ELR (cell line): ENCODE results near the gene CHID1.

Experiments used
- DNase-seq: peaks from one replicate; pipeline ENCODE4 v3.0.0-alpha.2; 2015; ENCODE audit warnings: low read depth

The CHID1 gene

GRCh38 chr11:888310-889212, 22.0 kb downstream of the CHID1 start:
- DNase-seq = no peak

GRCh38 chr11:887589-887988, 23.0 kb downstream of the CHID1 start:
- no peak for DNase-seq

- DNase-seq = no peak
Observed at GRCh38 chr11:886568-886967, 24.0 kb downstream of the CHID1 start.

DNA sequence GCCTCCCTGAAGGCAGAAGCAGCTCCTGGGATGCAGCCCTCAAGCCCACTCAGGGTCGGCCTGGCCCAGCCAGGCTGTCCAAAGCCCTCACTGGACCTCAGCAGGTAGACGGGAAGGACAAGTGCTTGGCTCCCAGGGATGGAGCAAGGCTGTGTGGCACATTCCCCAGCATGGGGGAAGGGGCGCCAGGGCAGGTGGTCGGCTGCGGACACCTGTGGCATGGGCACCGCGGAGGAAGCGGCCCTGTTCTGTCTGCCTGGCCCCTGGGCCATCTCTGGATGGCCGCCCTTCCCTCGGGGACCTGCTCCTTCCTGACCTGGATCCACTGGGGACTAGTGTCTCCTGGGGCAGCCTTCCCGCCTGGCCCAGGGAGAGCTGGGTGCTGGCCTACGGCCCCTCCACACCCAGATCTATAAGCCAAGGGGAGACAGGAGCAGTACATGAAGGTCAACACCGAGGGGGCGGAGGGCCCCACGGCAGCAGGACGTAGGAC, 26.0 kb downstream of the CHID1 start:
- no peak for DNase-seq

GRCh38 chr11:883527-883926, 27.1 kb downstream of the CHID1 start:
- DNase-seq = no peak

DNA sequence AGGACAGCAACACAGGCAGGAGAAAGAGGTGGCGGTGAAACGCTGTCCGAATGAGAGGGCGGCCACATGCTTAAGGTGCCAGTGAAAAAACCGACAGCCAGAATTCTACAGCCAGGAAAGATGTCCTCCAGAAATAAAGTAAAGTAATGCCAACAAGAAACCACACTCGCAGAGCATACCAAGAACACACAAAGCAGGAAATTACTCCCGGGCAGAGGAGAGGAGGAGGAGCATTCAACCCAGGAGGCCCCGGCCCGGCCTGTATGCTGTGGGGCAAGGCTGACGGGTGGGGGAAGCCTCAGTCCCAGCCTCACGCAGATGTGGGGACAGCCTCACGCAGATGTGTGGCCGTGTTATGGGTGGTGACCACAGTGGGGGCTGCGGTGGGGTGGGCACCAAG, 28.0 kb downstream of the CHID1 start:
- no peak for DNase-seq

DNA sequence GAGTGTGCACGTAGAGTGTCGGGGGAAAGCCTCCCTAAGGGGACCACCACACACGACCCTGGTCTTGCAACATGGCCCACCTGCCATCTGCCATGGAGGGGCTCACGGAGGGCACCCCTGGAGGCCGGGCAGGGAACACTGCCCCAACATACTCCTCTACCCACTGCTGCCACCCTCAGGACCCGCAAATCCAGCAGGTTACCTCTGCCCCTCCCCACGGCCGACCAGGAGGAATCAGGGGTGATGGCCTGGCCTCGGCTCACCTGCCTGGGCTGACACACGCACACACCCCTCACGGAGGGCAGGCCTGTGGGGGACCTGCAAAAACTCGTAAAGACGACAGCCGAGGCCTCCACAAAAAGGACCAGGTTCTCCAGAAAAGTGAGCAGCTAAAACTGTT, 30.2 kb downstream of the CHID1 start:
- DNase-seq = no peak

DNA sequence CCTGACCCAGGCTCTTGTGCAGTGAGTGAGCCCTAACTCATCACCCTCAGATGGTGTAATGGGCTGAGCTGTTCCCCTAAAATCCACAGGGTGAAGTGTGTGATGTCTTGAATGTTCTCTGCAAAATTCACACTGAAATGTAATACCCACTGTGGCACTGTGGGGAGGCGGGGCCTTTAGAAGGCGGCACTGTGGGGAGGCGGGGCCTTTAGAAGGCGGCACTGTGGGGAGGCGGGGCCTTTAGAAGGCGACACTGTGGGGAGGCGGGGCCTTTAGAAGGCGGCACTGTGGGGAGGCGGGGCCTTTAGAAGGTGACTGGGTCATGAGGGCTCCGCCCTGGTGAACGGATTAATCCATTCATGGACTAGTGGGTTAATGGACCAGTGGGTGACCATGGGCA, 33.0 kb downstream of the CHID1 start:
- DNase-seq = peak; percentile 42

- DNase-seq = no peak
Observed at GRCh38 chr11:876545-876944, 34.1 kb downstream of the CHID1 start.

GRCh38 chr11:875769-876301, 34.8 kb downstream of the CHID1 start:
- DNase-seq = no peak

DNA sequence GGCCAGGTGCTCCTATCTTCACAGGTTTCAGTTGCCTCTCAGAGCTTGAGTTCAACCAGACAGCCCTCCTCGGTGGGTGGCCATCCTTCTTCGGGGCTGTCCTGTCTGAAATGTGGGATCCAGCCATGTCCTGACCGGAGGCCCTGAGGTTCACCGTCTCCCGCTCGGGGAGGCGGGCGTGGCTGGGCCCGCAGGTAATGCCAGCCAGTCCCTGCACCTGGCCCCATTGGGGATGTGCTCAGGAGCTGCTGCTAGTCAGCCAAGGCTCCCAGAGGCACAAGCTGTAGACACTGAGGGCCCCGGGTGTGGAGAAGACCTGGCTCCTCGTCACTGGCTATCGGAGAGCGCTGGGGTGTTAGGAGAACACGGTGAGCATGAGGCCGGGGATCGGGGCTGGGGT, 35.4 kb downstream of the CHID1 start:
- DNase-seq = no peak

GRCh38 chr11:873706-874105, 36.9 kb downstream of the CHID1 start:
- DNase-seq = no peak

- DNase-seq = no peak
Observed at GRCh38 chr11:872799-873198, 37.8 kb downstream of the CHID1 start.

DNA sequence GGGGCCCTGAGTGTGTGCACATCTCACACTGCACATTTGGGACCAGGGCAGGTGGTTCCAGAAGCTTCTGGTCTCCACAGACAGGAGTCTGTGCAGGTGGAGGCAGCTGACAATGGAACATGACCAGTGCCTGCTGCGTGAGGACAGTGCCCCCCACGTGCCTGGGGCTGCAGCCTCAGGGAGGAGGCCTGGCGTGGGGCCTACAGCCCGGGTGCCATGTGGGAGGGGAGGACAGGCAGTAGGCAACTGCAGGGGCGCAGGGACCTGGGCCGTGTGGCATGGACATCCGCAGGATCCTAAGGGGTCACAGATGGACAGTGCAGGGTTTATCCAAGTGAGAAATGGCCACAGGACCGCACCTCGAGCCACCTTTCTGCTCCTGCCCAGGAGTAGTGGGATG, 39.1 kb downstream of the CHID1 start:
- DNase-seq = no peak

GRCh38 chr11:870418-870817, 40.2 kb downstream of the CHID1 start:
- no peak for DNase-seq

DNA sequence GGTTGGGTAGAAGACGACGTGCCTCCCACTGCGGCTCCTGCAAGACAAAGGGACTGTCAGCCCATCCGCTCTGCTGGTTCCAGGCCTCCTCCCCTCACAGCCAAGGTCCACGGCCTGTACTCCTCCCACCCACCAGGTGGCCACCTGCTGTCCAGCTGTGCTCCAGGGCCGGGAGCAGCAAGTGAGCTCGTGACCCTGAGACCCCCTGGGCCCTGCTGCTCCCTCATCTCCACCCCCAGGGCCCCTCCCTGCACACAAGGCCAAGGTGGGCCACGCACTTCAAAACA, 40.5 kb downstream of the CHID1 start:
- peak; percentile 39 for DNase-seq

- no peak for DNase-seq
Observed at GRCh38 chr11:869399-870126, 41.0 kb downstream of the CHID1 start.

GRCh38 chr11:868802-869201, 41.8 kb downstream of the CHID1 start:
- DNase-seq = no peak

GRCh38 chr11:868394-868793, 42.2 kb downstream of the CHID1 start:
- DNase-seq = no peak

DNA sequence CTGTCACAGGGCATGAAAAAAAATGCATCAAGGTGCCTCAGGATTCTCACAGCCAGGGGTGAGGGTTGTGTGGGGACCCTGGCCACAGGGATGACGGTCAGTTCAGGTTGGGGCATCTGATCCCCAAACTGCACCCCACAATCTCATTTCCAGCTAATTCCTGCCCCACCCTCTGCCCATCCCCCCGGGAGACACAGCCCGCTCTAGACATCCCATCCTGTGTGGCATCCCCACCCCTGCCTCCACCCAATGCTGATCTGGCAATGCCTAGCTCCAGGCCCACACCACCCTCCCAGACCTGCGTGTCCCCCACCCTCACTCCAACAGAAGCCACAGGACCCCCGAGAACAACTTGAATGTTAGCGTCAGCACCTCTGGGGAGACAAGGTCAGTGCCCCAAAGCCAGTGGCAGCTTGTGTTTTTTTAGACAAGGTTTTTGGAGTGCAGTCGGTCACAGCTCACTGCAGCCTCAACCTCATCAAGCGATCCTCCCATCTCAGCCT, 42.7 kb downstream of the CHID1 start:
- no peak for DNase-seq

GRCh38 chr11:866481-866880, 44.1 kb downstream of the CHID1 start:
- DNase-seq = no peak

GRCh38 chr11:865462-866430, 44.9 kb downstream of the CHID1 start:
- no peak for DNase-seq
